Liver (tissue), 9 donors: ENCODE results near the gene KAZN. TPM values are rescaled to one million over a fixed set of nuclear protein-coding genes. Genes with fewer than 3 reads are reported as not detected.

Source experiments
- DNase-seq: peaks from one replicate; pipeline ENCODE4 v3.0.0-alpha.2; 2017; ENCODE audit warnings: low spot score
- H3K27ac ChIP-seq, 2 donors: one replicate each; pipeline ENCODE4 v1.7.0; 2013; ENCODE audit warnings: inconsistent platforms in 2 of 2, low read length in 2 of 2, control low read depth in 1 of 2, low read depth in 1 of 2, mild to moderate bottlenecking in 1 of 2
- H3K27me3 ChIP-seq, 4 donors: one replicate each; pipeline versions ENCODE4 v1.6.1 to v1.7.0; 2013; ENCODE audit warnings: low read length in 3 of 4, inconsistent platforms in 1 of 4, mild to moderate bottlenecking in 1 of 4, moderate library complexity in 1 of 4; ENCODE audit not compliant: control insufficient read depth in 4 of 4, insufficient read depth in 4 of 4
- H3K36me3 ChIP-seq, 4 donors: one replicate each; pipeline versions ENCODE4 v1.6.1 to v1.7.0; 2013; ENCODE audit warnings: low read length in 3 of 4, mild to moderate bottlenecking in 3 of 4, low read depth in 1 of 4, moderate library complexity in 1 of 4; ENCODE audit not compliant: control insufficient read depth in 4 of 4, insufficient read depth in 3 of 4
- H3K4me1 ChIP-seq, 4 donors: one replicate each; pipeline versions ENCODE4 v1.6.1 to v1.7.0; 2013; ENCODE audit warnings: low read length in 3 of 4, mild to moderate bottlenecking in 3 of 4, moderate library complexity in 1 of 4; ENCODE audit not compliant: control insufficient read depth in 4 of 4, insufficient read depth in 4 of 4
- H3K4me3 ChIP-seq, 3 donors: one replicate each; pipeline versions ENCODE4 v1.6.1 to v1.7.0; 2013; ENCODE audit warnings: low read length in 3 of 3, control low read depth in 1 of 3, low read depth in 1 of 3, mild to moderate bottlenecking in 1 of 3
- H3K9ac ChIP-seq, 2 donors: one replicate each; pipeline ENCODE4 v1.7.0; 2013; ENCODE audit warnings: low read length in 2 of 2, mild to moderate bottlenecking in 2 of 2, moderate library complexity in 2 of 2, control low read depth in 1 of 2, low read depth in 1 of 2
- H3K9me3 ChIP-seq, 4 donors: one replicate each; pipeline versions ENCODE4 v1.6.1 to v1.7.0; 2013; ENCODE audit warnings: low read length in 3 of 4; ENCODE audit not compliant: control insufficient read depth in 4 of 4
- CTCF ChIP-seq: fragments of 150-350 bp; IDR thresholded peaks from 2 replicates; pipeline ENCODE4 v1.5.1; 2017; ENCODE audit warnings: improper control_type of control experiment, low read depth, low read length; ENCODE audit not compliant: missing input control
- EGR1 ChIP-seq, 2 donors: IDR thresholded peaks; 2 replicates each; pipeline ENCODE4 v1.6.1; 2016 to 2018; ENCODE audit warnings: antibody characterized with exemption in 2 of 2, low read depth in 2 of 2
- FOXA1 ChIP-seq: IDR thresholded peaks from 2 replicates; pipeline ENCODE4 v1.6.1; 2016; ENCODE audit warnings: antibody characterized with exemption
- FOXA2 ChIP-seq: IDR thresholded peaks from 2 replicates; pipeline ENCODE4 v1.6.1; 2016; ENCODE audit warnings: antibody characterized with exemption
- GABPA ChIP-seq, 2 donors: IDR thresholded peaks in 1 of 2; conservative IDR thresholded peaks in 1 of 2; 2 replicates each; pipeline ENCODE4 v1.6.1; 2016; ENCODE audit warnings: antibody characterized with exemption in 2 of 2, mild to moderate bottlenecking in 1 of 2, moderate library complexity in 1 of 2
- HNF4A ChIP-seq, 2 donors: conservative IDR thresholded peaks; 2 replicates each; pipeline ENCODE4 v1.6.1; 2016; ENCODE audit warnings: antibody characterized with exemption in 2 of 2, mild to moderate bottlenecking in 2 of 2
- HNF4G ChIP-seq: IDR thresholded peaks from 2 replicates; pipeline ENCODE4 v1.6.1; 2016; ENCODE audit warnings: antibody characterized with exemption
- JUND ChIP-seq, 2 donors: IDR thresholded peaks; 2 replicates each; pipeline ENCODE4 v1.6.1; 2016; ENCODE audit warnings: antibody characterized with exemption in 2 of 2
- NR2F2 ChIP-seq: IDR thresholded peaks from 2 replicates; pipeline ENCODE4 v1.6.1; 2016; ENCODE audit warnings: antibody characterized with exemption
- RAD21 ChIP-seq, 2 donors: IDR thresholded peaks; 2 replicates each; pipeline ENCODE4 v1.6.1; 2016; ENCODE audit warnings: antibody characterized with exemption in 2 of 2, mild to moderate bottlenecking in 2 of 2
- REST ChIP-seq: IDR thresholded peaks from 2 replicates; pipeline ENCODE4 v1.6.1; 2016; ENCODE audit warnings: antibody characterized with exemption, mild to moderate bottlenecking
- RXRA ChIP-seq, 2 donors: IDR thresholded peaks; 2 replicates each; pipeline ENCODE4 v1.6.1; 2017 to 2018; ENCODE audit warnings: antibody characterized with exemption in 2 of 2, mild to moderate bottlenecking in 1 of 2
- SP1 ChIP-seq: IDR thresholded peaks from 2 replicates; pipeline ENCODE4 v1.6.1; 2018; ENCODE audit warnings: antibody characterized with exemption, mild to moderate bottlenecking
- TAF1 ChIP-seq: conservative IDR thresholded peaks from 2 replicates; pipeline ENCODE4 v1.6.1; 2016; ENCODE audit warnings: antibody characterized with exemption, mild to moderate bottlenecking
- YY1 ChIP-seq: IDR thresholded peaks from 2 replicates; pipeline ENCODE4 v1.6.1; 2016; ENCODE audit warnings: antibody characterized with exemption, mild to moderate bottlenecking
- WGBS: extraction: QIAGEN DNeasy Blood & Tissue Kit; methylation state at CpG from one replicate; pipeline ENCODE4 v1.1.7; 2013; 5-methylcytosine and 5-hydroxymethylcytosine counted together
- polyA plus RNA-seq, 2 donors: library from polyadenylated mRNA; stranded (reverse) in 1 of 2; unstranded in 1 of 2; fragments of 200-250 nt in 1 of 2; fragments of >200 nt in 1 of 2; fragmentation: Nextera tagmentation in 1 of 2; extraction: Ambion mirVana in 1 of 2; gene quantifications; one replicate each; pipeline versions ENCODE4 v1.2.1 to v1.2.3, GENCODE V29; 2013 to 2015
- total RNA-seq, 2 donors: library from RNA; depleted of rRNA; stranded (reverse); fragments of >200 nt; gene quantifications; one replicate each; pipeline ENCODE4 v1.2.3, GENCODE V29; 2014
- TF ChIP-seq, protein P1 (sequence below): IDR thresholded peaks from 2 replicates; pipeline ENCODE4 v1.6.1; 2016; ENCODE audit warnings: antibody characterized with exemption
- TF ChIP-seq, protein P2 (sequence below): IDR thresholded peaks from 2 replicates; pipeline ENCODE4 v1.6.1; 2016; ENCODE audit warnings: antibody characterized with exemption
- TF ChIP-seq, protein P3 (sequence below): IDR thresholded peaks from 2 replicates; pipeline ENCODE4 v1.6.1; 2016; ENCODE audit warnings: antibody characterized with exemption
- donor health status: healthy.
- donor health status: healthy.
- donor health status: healthy.
- donor health status: healthy.
- donor health status: healthy.

KAZN gene
- total and polyA plus RNA-seq, 4 donors, result 1.9 to 6.9 (median 2.4) TPM

GRCh38 chr1:14652840-14653239 lies 54.4 kb downstream of the KAZN start:
- TF ChIP-seq FOXA1, result no peak
- no peak for TF ChIP-seq FOXA2
- TF ChIP-seq CTCF, result no peak
- TF ChIP-seq, protein P1, sequence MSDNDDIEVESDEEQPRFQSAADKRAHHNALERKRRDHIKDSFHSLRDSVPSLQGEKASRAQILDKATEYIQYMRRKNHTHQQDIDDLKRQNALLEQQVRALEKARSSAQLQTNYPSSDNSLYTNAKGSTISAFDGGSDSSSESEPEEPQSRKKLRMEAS, result no peak
- TF ChIP-seq EGR1 (IDR thresholded peaks at IDR 0.05; ENCODE audit: low read depth in 2 of 2), result no peak
- Histone ChIP-seq H3K27ac (no peak overlapping the region), H3K4me3 (no peak overlapping the region), H3K9ac (no peak overlapping the region), H3K27me3 (no peaks in the 10 kb centered on the region), H3K36me3 (no peaks in the 10 kb centered on the region), H3K9me3 (no peaks in the 10 kb centered on the region), H3K4me1 (no peaks in the 10 kb centered on the region)
- DNase-seq, result no peak
- 82% methylated on average over 3 of the region's 3 CpGs for WGBS

- 88% methylated on average over 8 of the region's 8 CpGs for WGBS
- Histone ChIP-seq H3K4me3 (no peak overlapping the region), H3K27ac (no peak overlapping the region), H3K9ac (no peak overlapping the region), H3K9me3 (no peaks in the 10 kb centered on the region), H3K27me3 (no peaks in the 10 kb centered on the region), H3K36me3 (no peaks in the 10 kb centered on the region), H3K4me1 (no peaks in the 10 kb centered on the region)
- no peak for TF ChIP-seq RXRA (IDR thresholded peaks at IDR 0.05)
- TF ChIP-seq GABPA (IDR thresholded peaks at IDR 0.05 in 1 of 2, conservative IDR thresholded peaks at IDR 0.05 in 1 of 2), result no peak
- TF ChIP-seq YY1, result no peak
- no peak for TF ChIP-seq JUND (IDR thresholded peaks at IDR 0.05)
- TF ChIP-seq RAD21 (IDR thresholded peaks at IDR 0.05), result no peak
- TF ChIP-seq, protein P2, sequence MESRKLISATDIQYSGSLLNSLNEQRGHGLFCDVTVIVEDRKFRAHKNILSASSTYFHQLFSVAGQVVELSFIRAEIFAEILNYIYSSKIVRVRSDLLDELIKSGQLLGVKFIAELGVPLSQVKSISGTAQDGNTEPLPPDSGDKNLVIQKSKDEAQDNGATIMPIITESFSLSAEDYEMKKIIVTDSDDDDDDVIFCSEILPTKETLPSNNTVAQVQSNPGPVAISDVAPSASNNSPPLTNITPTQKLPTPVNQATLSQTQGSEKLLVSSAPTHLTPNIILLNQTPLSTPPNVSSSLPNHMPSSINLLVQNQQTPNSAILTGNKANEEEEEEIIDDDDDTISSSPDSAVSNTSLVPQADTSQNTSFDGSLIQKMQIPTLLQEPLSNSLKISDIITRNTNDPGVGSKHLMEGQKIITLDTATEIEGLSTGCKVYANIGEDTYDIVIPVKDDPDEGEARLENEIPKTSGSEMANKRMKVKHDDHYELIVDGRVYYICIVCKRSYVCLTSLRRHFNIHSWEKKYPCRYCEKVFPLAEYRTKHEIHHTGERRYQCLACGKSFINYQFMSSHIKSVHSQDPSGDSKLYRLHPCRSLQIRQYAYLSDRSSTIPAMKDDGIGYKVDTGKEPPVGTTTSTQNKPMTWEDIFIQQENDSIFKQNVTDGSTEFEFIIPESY, result no peak
- TF ChIP-seq FOXA2, result no peak
- no peak for TF ChIP-seq HNF4A (conservative IDR thresholded peaks at IDR 0.05)
- TF ChIP-seq SP1, result no peak
- TF ChIP-seq, protein P3, sequence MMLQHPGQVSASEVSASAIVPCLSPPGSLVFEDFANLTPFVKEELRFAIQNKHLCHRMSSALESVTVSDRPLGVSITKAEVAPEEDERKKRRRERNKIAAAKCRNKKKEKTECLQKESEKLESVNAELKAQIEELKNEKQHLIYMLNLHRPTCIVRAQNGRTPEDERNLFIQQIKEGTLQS, result no peak
- no peak for TF ChIP-seq REST
- no peak for TF ChIP-seq CTCF
- TF ChIP-seq FOXA1, result no peak
- TF ChIP-seq TAF1, result no peak
- TF ChIP-seq, protein P1, result no peak
- no peak for TF ChIP-seq EGR1 (IDR thresholded peaks at IDR 0.05; ENCODE audit: low read depth in 2 of 2)
- TF ChIP-seq HNF4G, result no peak
- no peak for TF ChIP-seq NR2F2
- no peak for DNase-seq
Observed at GRCh38 chr1:14653461-14653960, 55.0 kb downstream of the KAZN start.
